SK-N-SH (cell line): Measurements from ENCODE around the gene TTC28. TPM values are rescaled to one million over a fixed set of nuclear protein-coding genes. Genes with fewer than 3 reads are reported as not detected.

Source experiments
- CTCF ChIA-PET: fragments of 300-600, 350-600 bp; formaldehyde crosslinking; extraction: SDS; loops from one replicate; lab custom pipeline; 2021; lab: Yijun Ruan, JAX
- POLR2A ChIA-PET: fragments of 350-600 bp; sonication (Branson Sonifier 250); formaldehyde crosslinking; extraction: SDS; loops from one replicate; lab custom pipeline; 2020; ENCODE audit warnings: antibody characterized with exemption, inconsistent platforms; lab: Yijun Ruan, JAX
- DNase-seq: peaks from one replicate; pipeline ENCODE4 v3.0.0; 2012
- H2AFZ ChIP-seq: fragments of 200-600 bp; sonication (generic); 2 replicates; pipeline ENCODE4 v1.8.1; 2016; ENCODE audit warnings: antibody characterized with exemption, mild to moderate bottlenecking, low read depth
- H3F3A ChIP-seq: fragments of 200-600 bp; sonication (generic); replicated peaks from 2 replicates; pipeline ENCODE3; 2016; ENCODE audit warnings: antibody characterized with exemption, mild to moderate bottlenecking; ENCODE audit not compliant: insufficient read depth
- H3K27ac ChIP-seq, 2 experiments: fragments of 200-500 bp in 1 of 2; fragments of 200-600 bp in 1 of 2; sonication (Bioruptor generic) in 1 of 2; sonication (generic), shearing (Covaris generic) in 1 of 2; 2 replicates each; pipeline versions ENCODE4 v1.5.1 to v1.6.1; 2014 to 2016; ENCODE audit warnings: low read depth in 2 of 2, inconsistent platforms in 1 of 2, low read length in 1 of 2, mild to moderate bottlenecking in 1 of 2, mixed read lengths in 1 of 2
- H3K27me3 ChIP-seq: fragments of 200-600 bp; sonication (generic), shearing (Covaris generic); 2 replicates; pipeline ENCODE4 v1.6.1; 2016; ENCODE audit warnings: mixed run types; ENCODE audit not compliant: insufficient read depth
- H3K36me3 ChIP-seq, 2 experiments: fragments of 200-500 bp in 1 of 2; fragments of 200-600 bp in 1 of 2; sonication (Bioruptor generic) in 1 of 2; sonication (generic) in 1 of 2; replicated peaks in 1 of 2; 2 replicates each; pipeline versions ENCODE3 to v1.5.1; 2014 to 2016; ENCODE audit warnings: low read length in 1 of 2, mild to moderate bottlenecking in 1 of 2; ENCODE audit not compliant: insufficient read depth in 2 of 2, control insufficient read depth in 1 of 2
- H3K4me1 ChIP-seq, 2 experiments: fragments of 200-500 bp in 1 of 2; fragments of 200-600 bp in 1 of 2; sonication (Bioruptor generic) in 1 of 2; sonication (generic), shearing (Covaris generic) in 1 of 2; 2 replicates each; pipeline versions ENCODE4 v1.5.1 to v1.6.1; 2014 to 2016; ENCODE audit warnings: low read depth in 1 of 2, low read length in 1 of 2, mixed run types in 1 of 2; ENCODE audit not compliant: insufficient read depth in 2 of 2, control insufficient read depth in 1 of 2
- H3K4me2 ChIP-seq: fragments of 200-600 bp; sonication (generic), shearing (Covaris generic); 2 replicates; pipeline ENCODE4 v1.6.1; 2017; ENCODE audit warnings: mixed run types
- H3K4me3 ChIP-seq, 2 experiments: fragments of 200-500 bp in 1 of 2; fragments of 200-600 bp in 1 of 2; sonication (Bioruptor generic) in 1 of 2; sonication (generic), shearing (Covaris generic) in 1 of 2; 2 replicates each; pipeline versions ENCODE4 v1.5.1 to v1.8.1; 2014 to 2016; ENCODE audit warnings: low read depth in 2 of 2, inconsistent platforms in 1 of 2, low read length in 1 of 2, mild to moderate bottlenecking in 1 of 2, mixed read lengths in 1 of 2, moderate library complexity in 1 of 2
- H3K79me2 ChIP-seq: fragments of 200-600 bp; sonication (generic); 2 replicates; pipeline ENCODE4 v1.8.1; 2017; ENCODE audit warnings: mild to moderate bottlenecking; ENCODE audit not compliant: insufficient read depth
- H3K9ac ChIP-seq: fragments of 200-600 bp; sonication (generic); 2 replicates; pipeline ENCODE4 v1.6.1; 2017; ENCODE audit warnings: mixed run types
- H3K9me2 ChIP-seq: fragments of 200-600 bp; sonication (generic); 2 replicates; pipeline ENCODE4 v1.6.1; 2017; ENCODE audit warnings: mixed run types
- H3K9me3 ChIP-seq: fragments of 200-600 bp; sonication (generic); 2 replicates; pipeline ENCODE4 v1.6.1; 2017; ENCODE audit warnings: mixed run types, mild to moderate bottlenecking, moderate library complexity
- H4K20me1 ChIP-seq: fragments of 200-600 bp; sonication (generic); 2 replicates; pipeline ENCODE4 v1.6.1; 2017; ENCODE audit warnings: mild to moderate bottlenecking, mixed run types; ENCODE audit not compliant: insufficient read depth
- EZH2phosphoT487 ChIP-seq: fragments of 200-600 bp; sonication (generic); IDR thresholded peaks from 2 replicates; pipeline ENCODE4 v1.6.1; 2017; ENCODE audit warnings: low read depth, mixed run types, mild to moderate bottlenecking, antibody characterized with exemption, moderate library complexity, borderline replicate concordance
- FOSL2 ChIP-seq: IDR thresholded peaks from 2 replicates; pipeline ENCODE4 v1.4.0; 2012; ENCODE audit warnings: low read depth, mild to moderate bottlenecking, moderate library complexity, borderline replicate concordance
- JUND ChIP-seq: IDR thresholded peaks from 2 replicates; pipeline ENCODE4 v1.4.0; 2012
- MXI1 ChIP-seq: IDR thresholded peaks from 2 replicates; pipeline ENCODE4 v1.6.1; 2012; ENCODE audit warnings: mild to moderate bottlenecking, low read depth, low read length, improper control_type of control experiment
- RAD21 ChIP-seq: IDR thresholded peaks from 2 replicates; pipeline ENCODE4 v1.6.1; 2012; ENCODE audit warnings: mild to moderate bottlenecking, low read length
- RCOR1 ChIP-seq: fragments of 150-350 bp; IDR thresholded peaks from 2 replicates; pipeline ENCODE4 v1.6.1; 2017; ENCODE audit warnings: antibody characterized with exemption, low read length
- TCF12 ChIP-seq: IDR thresholded peaks from 2 replicates; pipeline ENCODE4 v1.4.0; 2012
- WGBS: methylation state at CpG from one replicate; pipeline ENCODE4 v1.1.6; 2017; ENCODE audit warnings: low lambda C conversion rate; 5-methylcytosine and 5-hydroxymethylcytosine counted together
- polyA plus RNA-seq, 3 experiments: library from polyadenylated mRNA; depleted of rRNA; stranded (reverse); fragments of >200 nt; gene quantifications; 2 replicates each; pipeline ENCODE4 v1.2.3, GENCODE V29; 2012
- TF ChIP-seq, protein P1 (sequence below): IDR thresholded peaks from 2 replicates; pipeline ENCODE4 v1.4.0; 2012; ENCODE audit warnings: low read depth, borderline replicate concordance
- TF ChIP-seq, protein P2 (sequence below): IDR thresholded peaks from 2 replicates; pipeline ENCODE4; 2012
- TF ChIP-seq, protein P3 (sequence below): IDR thresholded peaks from 2 replicates; pipeline ENCODE4 v1.4.0; 2012; ENCODE audit warnings: low read depth, borderline replicate concordance

The TTC28 gene
- polyA plus RNA-seq, 1 of the 3 experiments (the other 2 are of a cell fraction) = 5.9 TPM

DNA sequence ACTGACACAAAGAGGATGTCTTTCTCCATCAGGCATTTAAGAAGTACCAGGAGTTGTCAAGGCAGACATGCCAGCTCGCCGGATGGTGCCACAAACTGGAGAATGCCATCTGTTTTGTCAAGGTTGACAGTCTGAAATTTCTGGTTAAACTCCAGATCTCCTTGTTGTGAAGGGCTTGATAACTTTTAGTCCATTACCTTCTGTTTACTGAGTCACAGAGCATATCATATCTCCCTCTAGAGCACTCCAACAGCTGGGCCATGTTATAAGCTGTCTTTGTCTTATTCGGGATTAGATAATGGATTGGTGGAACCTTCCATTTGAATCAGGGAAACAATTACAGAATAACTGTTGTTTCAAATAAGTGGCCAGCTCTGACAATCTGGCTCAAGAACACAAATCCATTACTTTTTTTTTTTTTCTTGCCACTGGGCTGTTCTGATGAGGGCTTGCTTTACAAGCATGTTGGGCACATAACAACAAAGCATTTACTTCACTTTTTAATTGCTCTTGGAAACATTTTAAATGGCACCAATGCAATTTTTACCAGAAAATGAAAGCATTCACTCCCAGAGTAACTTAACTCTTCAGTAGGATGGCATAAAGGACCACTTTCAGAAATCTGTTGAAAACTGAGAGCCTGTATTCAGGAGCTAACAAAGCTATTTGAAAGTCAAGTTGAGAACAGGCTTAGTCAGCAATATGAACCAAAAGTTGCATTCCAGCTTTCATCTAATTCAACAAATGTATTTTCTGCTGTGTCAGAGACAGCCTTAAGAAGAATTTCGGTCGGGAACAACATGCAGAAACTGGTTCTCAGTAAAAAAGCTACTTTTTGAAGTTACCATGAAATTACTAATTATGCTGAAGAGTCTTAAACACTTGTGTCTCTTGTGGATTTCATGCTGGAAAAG, 533.0 kb downstream of the TTC28 start:
- no peaks in the 10 kb centered on the region for H4K20me1 ChIP-seq
- ChIA-PET CTCF (interaction anchor here (0.9 to 1.3 kb wide), 2 partner anchors 16 to 126 kb away, joined by 3 read pairs; no protein-coding TSS in a partner anchor), POLR2A (no interaction called here)
- H3K27me3 ChIP-seq = no peaks in the 10 kb centered on the region
- no peak overlapping the region for H3K9ac ChIP-seq
- no peak for DNase-seq
- H2AFZ ChIP-seq = no peak overlapping the region
- no peaks in the 10 kb centered on the region for H3K9me2 ChIP-seq
- H3K9me3 ChIP-seq = no peaks in the 10 kb centered on the region
- H3K4me2 ChIP-seq = no peak overlapping the region
- WGBS = 86% methylated on average over 5 of the region's 5 CpGs
- H3K79me2 ChIP-seq = no peaks in the 10 kb centered on the region
- TF ChIP-seq, protein P1, sequence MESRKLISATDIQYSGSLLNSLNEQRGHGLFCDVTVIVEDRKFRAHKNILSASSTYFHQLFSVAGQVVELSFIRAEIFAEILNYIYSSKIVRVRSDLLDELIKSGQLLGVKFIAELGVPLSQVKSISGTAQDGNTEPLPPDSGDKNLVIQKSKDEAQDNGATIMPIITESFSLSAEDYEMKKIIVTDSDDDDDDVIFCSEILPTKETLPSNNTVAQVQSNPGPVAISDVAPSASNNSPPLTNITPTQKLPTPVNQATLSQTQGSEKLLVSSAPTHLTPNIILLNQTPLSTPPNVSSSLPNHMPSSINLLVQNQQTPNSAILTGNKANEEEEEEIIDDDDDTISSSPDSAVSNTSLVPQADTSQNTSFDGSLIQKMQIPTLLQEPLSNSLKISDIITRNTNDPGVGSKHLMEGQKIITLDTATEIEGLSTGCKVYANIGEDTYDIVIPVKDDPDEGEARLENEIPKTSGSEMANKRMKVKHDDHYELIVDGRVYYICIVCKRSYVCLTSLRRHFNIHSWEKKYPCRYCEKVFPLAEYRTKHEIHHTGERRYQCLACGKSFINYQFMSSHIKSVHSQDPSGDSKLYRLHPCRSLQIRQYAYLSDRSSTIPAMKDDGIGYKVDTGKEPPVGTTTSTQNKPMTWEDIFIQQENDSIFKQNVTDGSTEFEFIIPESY = no peak
- no peak overlapping the region for H3K27ac ChIP-seq
- H3K4me1 ChIP-seq = peaks cover 12 to 16% of the 10 kb centered on the region in 2 experiments; a peak in 3 of 4 replicates
- H3F3A ChIP-seq = peaks cover 17% of the 10 kb centered on the region
- H3K4me3 ChIP-seq = no peak overlapping the region
- H3K36me3 ChIP-seq = no peaks in the 10 kb centered on the region

DNA sequence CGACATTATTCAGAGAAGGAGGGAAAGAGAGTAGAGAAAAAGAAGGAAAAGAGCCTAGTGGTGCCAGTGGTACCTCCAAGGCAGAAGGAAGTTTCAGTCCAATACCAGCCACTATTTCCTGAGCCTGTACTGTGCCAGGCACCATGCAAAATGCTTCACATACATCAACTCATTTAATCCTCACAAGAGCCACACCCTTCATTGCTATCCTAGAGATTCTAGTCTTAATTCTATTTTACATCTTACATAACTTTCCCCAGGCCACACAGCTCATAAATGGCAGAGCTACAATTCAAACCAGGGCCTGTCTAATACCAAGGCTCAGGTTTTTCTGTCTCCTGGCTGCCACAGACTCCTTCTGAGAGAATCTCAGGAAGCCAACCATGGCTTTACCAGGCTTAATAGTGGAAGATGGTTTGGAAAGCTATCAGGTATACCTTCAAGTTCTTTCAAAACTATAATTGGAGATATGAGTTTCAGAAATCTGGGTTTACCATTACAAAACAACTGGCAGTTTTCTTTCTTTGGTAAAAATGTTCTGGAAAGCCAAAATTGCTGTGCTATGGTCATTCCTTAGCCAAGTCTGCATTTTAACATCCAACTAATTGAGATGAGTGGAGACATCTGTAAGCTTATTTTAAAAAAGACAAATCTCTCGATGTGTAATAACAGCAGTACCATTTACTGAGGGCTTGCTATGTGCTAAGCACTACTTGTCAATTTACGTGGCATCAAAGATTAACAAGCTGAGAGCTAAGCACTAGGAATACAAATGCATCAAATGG, 535.5 kb downstream of the TTC28 start:
- H3K4me3 ChIP-seq = no peak overlapping the region
- DNase-seq = no peak
- H3K27ac ChIP-seq = peak overlapping the region in 1 of 2 experiments; percentile 89; a peak in 1 of 4 replicates
- no peak overlapping the region for H2AFZ ChIP-seq
- no peaks in the 10 kb centered on the region for H3K79me2 ChIP-seq
- CTCF ChIA-PET = interaction anchor here (1.1 kb wide), 1 partner anchor 11 kb away, joined by 3 read pairs; no protein-coding TSS in a partner anchor
- TF ChIP-seq TCF12 = peak; percentile 18; the same call in 1 of the 2 replicates
- no peak for TF ChIP-seq RCOR1
- no peaks in the 10 kb centered on the region for H4K20me1 ChIP-seq
- no peak overlapping the region for H3K9ac ChIP-seq
- no peaks in the 10 kb centered on the region for H3K9me3 ChIP-seq
- H3K4me1 ChIP-seq = peaks cover 13 to 31% of the 10 kb centered on the region in 2 experiments; a peak in 3 of 4 replicates
- no peaks in the 10 kb centered on the region for H3K36me3 ChIP-seq
- WGBS = 78% methylated on average over 3 of the region's 3 CpGs
- H3F3A ChIP-seq = peaks cover 24% of the 10 kb centered on the region
- POLR2A ChIA-PET = no interaction called here
- no peaks in the 10 kb centered on the region for H3K9me2 ChIP-seq
- no peaks in the 10 kb centered on the region for H3K27me3 ChIP-seq
- no peak overlapping the region for H3K4me2 ChIP-seq

DNA sequence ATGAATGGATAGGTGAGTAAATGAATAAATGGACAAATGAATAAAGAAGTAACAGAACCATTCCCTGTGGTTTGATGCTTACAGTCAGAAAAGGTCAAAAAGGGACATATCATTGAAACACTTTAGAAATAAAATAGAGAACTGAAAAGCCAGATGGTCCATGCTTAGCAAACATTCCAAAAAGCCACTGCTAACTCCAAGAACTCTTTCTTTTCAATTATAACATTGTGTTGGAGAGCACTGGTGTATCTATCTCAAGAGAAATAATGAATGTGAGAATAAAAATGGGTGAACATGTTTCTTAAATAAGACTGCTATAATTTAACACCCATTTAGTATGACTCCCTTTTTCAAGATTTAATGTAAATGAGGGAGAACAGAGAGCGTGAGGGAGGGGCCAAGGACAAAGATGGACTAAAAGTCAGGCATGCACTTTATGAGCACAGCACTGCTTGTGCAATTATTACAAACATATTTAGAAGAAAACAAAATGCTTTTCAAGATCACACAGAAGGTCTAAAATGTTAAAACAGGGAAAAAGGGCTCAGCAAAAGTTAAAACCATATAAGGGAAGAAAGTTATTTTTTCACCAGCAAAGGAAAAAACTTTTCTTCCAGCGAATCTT, 536.3 kb downstream of the TTC28 start:
- Histone ChIP-seq H3F3A (peaks cover 24% of the 10 kb centered on the region), H4K20me1 (no peaks in the 10 kb centered on the region), H3K9me3 (no peaks in the 10 kb centered on the region), H3K4me1 (peaks cover 13 to 37% of the 10 kb centered on the region in 2 experiments; a peak in 3 of 4 replicates), H3K27ac (peak overlapping the region; percentile 80 to 89), H2AFZ (no peak overlapping the region), H3K79me2 (no peaks in the 10 kb centered on the region), H3K9ac (no peak overlapping the region), H3K36me3 (no peaks in the 10 kb centered on the region), H3K4me2 (peak overlapping the region; percentile 33; the same call in 1 of the 2 replicates), H3K27me3 (no peaks in the 10 kb centered on the region), H3K9me2 (no peaks in the 10 kb centered on the region), H3K4me3 (no peak overlapping the region)
- DNase-seq = no peak
- POLR2A ChIA-PET = no interaction called here
- WGBS = 97% methylated on average over 2 of the region's 2 CpGs
- CTCF ChIA-PET = no interaction called here
- no peak for TF ChIP-seq RAD21
- TF ChIP-seq MXI1 = no peak
- no peak for TF ChIP-seq EZH2phosphoT487
- TF ChIP-seq, protein P2, sequence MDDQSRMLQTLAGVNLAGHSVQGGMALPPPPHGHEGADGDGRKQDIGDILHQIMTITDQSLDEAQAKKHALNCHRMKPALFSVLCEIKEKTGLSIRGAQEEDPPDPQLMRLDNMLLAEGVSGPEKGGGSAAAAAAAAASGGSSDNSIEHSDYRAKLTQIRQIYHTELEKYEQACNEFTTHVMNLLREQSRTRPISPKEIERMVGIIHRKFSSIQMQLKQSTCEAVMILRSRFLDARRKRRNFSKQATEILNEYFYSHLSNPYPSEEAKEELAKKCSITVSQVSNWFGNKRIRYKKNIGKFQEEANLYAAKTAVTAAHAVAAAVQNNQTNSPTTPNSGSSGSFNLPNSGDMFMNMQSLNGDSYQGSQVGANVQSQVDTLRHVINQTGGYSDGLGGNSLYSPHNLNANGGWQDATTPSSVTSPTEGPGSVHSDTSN = no peak
- TF ChIP-seq, protein P3, sequence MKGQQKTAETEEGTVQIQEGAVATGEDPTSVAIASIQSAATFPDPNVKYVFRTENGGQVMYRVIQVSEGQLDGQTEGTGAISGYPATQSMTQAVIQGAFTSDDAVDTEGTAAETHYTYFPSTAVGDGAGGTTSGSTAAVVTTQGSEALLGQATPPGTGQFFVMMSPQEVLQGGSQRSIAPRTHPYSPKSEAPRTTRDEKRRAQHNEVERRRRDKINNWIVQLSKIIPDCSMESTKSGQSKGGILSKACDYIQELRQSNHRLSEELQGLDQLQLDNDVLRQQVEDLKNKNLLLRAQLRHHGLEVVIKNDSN = no peak
- TF ChIP-seq, protein P1 = no peak
- TF ChIP-seq JUND = no peak
- TF ChIP-seq FOSL2 = no peak
